Measurements from ENCODE around the gene MTX3. TPM values are rescaled to one million over a fixed set of nuclear protein-coding genes. Genes with fewer than 3 reads are reported as not detected.

Gene MTX3
- total RNA-seq, 4 donors from 2014 or later, result 15.0 to 20.8 (median 15.8) TPM

- no peak for DNase-seq (ENCODE audit: extremely low spot score)
- Histone ChIP-seq H3K4me1 (peaks cover 0 to 10% (median 8%) of the 10 kb centered on the region in 4 donors), H3K36me3 (peaks cover 64 to 88% (median 76%) of the 10 kb centered on the region in 4 donors), H3K9me3 (no peaks in the 10 kb centered on the region), H3K4me3 (no peak overlapping the region), H3K27ac (replicated peaks in 1 of 4) (no peak overlapping the region), H3K27me3 (no peaks in the 10 kb centered on the region)
- TF ChIP-seq CTCF (IDR thresholded peaks at IDR 0.05), result no peak
- intact Hi-C loops (cut with DNase I), result no loop called here
- 87% methylated on average over 2 of the region's 2 CpGs for WGBS
Measured at GRCh38 chr5:79985288-79985687, 5.8 kb downstream of the MTX3 start.

- peaks cover 64 to 91% (median 81%) of the 10 kb centered on the region in 4 donors for H3K36me3 ChIP-seq
- intact Hi-C loops (cut with DNase I), result no loop called here
- TF ChIP-seq POLR2AphosphoS5 (IDR thresholded peaks at IDR 0.05) (no peak), EP300 (IDR thresholded peaks at IDR 0.05) (no peak)
- H3K27ac ChIP-seq (replicated peaks in 1 of 4), result no peak overlapping the region
- H3K27me3 ChIP-seq, result no peaks in the 10 kb centered on the region
- no peaks in the 10 kb centered on the region for H3K9me3 ChIP-seq
- no peak overlapping the region for H3K4me3 ChIP-seq
- peaks cover 0 to under 1% (median 0%) of the 10 kb centered on the region in 4 donors for H3K4me1 ChIP-seq
- no peak for DNase-seq (ENCODE audit: extremely low spot score)
Measured at GRCh38 chr5:79984363-79984762, 6.7 kb downstream of the MTX3 start.

- WGBS, result 93% methylated on average over 7 of the region's 7 CpGs
Measured at GRCh38 chr5:79983618-79984017, 7.4 kb downstream of the MTX3 start.

GRCh38 chr5:79982136-79982535 is 8.9 kb downstream of the MTX3 start:
- Histone ChIP-seq H3K4me1 (no peaks in the 10 kb centered on the region), H3K36me3 (peaks cover 61 to 90% (median 83%) of the 10 kb centered on the region in 4 donors), H3K4me3 (no peak overlapping the region), H3K27me3 (no peaks in the 10 kb centered on the region), H3K27ac (replicated peaks in 1 of 4) (no peak overlapping the region), H3K9me3 (no peaks in the 10 kb centered on the region)
- TF ChIP-seq CTCF (IDR thresholded peaks at IDR 0.05), result no peak
- TF ChIP-seq POLR2AphosphoS5 (IDR thresholded peaks at IDR 0.05), result no peak
- TF ChIP-seq EP300 (IDR thresholded peaks at IDR 0.05), result no peak
- TF ChIP-seq POLR2A (IDR thresholded peaks at IDR 0.05; ENCODE audit: low read depth), result no peak
- DNase-seq (ENCODE audit: extremely low spot score), result no peak
- WGBS, result 67% methylated on average over 1 of the region's 1 CpG
- intact Hi-C loops (cut with DNase I), result no loop called here

More at GRCh38 chr5:79983618-79984017, 7.4 kb downstream of the MTX3 start:
- Histone ChIP-seq H3K27me3 (no peaks in the 10 kb centered on the region), H3K36me3 (peaks cover 65 to 90% (median 83%) of the 10 kb centered on the region in 4 donors), H3K4me1 (no peaks in the 10 kb centered on the region), H3K27ac (replicated peaks in 1 of 4) (no peak overlapping the region), H3K9me3 (no peaks in the 10 kb centered on the region), H3K4me3 (no peak overlapping the region)
- DNase-seq (ENCODE audit: extremely low spot score), result no peak
- TF ChIP-seq EP300 (IDR thresholded peaks at IDR 0.05) (no peak), POLR2A (IDR thresholded peaks at IDR 0.05; ENCODE audit: low read depth) (no peak), POLR2AphosphoS5 (IDR thresholded peaks at IDR 0.05) (no peak), CTCF (IDR thresholded peaks at IDR 0.05) (no peak)
- intact Hi-C loops (cut with DNase I), result no loop called here

- no peak for DNase-seq (ENCODE audit: extremely low spot score)
- Histone ChIP-seq H3K9me3 (no peaks in the 10 kb centered on the region), H3K27ac (replicated peaks in 1 of 4) (no peak overlapping the region), H3K36me3 (peaks cover 22 to 61% (median 39%) of the 10 kb centered on the region in 4 donors), H3K4me1 (no peaks in the 10 kb centered on the region), H3K27me3 (no peaks in the 10 kb centered on the region), H3K4me3 (no peak overlapping the region)
- intact Hi-C loops (cut with DNase I), result no loop called here
- TF ChIP-seq CTCF (IDR thresholded peaks at IDR 0.05) (no peak), POLR2A (IDR thresholded peaks at IDR 0.05; ENCODE audit: low read depth) (no peak), POLR2AphosphoS5 (IDR thresholded peaks at IDR 0.05) (no peak), EP300 (IDR thresholded peaks at IDR 0.05) (no peak)
- 85% methylated on average over 7 of the region's 7 CpGs for WGBS
Measured at GRCh38 chr5:79976759-79977515, 14.1 kb downstream of the MTX3 start.
